NT2/D1 (cell line): Measurements from ENCODE around the gene MLH3.

Experiments
- SUZ12 ChIP-seq: IDR thresholded peaks from 2 replicates; pipeline ENCODE4 v1.6.1; 2011; ENCODE audit not compliant: insufficient read length, insufficient read depth; ENCODE audit errors: extremely low read depth
- YY1 ChIP-seq: IDR thresholded peaks from 2 replicates; pipeline ENCODE4 v1.6.1; 2011; ENCODE audit not compliant: insufficient read length, insufficient read depth

DNA sequence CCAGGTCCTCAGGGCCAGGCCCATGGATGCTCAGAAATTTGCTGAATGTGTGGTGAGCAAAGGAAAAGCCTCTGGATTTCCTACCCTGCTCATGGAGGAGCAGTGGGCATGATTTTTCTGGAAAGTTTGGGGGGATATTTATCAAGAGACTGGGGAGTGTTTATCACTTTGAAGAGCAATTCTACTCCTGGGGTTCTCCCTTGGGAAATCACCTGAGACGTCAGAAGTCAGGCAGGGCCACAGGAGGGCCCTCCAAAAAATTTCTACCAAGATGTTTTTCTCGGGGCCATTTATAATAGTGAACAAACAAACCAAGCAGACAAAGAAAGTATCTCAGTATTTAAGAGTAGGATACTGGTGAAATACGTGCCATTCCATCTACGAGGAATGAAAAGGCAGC, 68.6 kb downstream of the MLH3 start:
- TF ChIP-seq YY1 (no peak), SUZ12 (no peak)
